HFFc6 (cell line): ENCODE results near the gene RNF32. TPM values are rescaled to one million over a fixed set of nuclear protein-coding genes. Genes with fewer than 3 reads are reported as not detected.

Source experiments
- DNase-seq: peaks from one replicate; pipeline ENCODE4 v3.0.0-alpha.2; 2018
- H3K27ac Mint-ChIP-seq: 2 replicates; pipeline ENCODE4 v1.8.0; 2020; ENCODE audit warnings: mild to moderate bottlenecking, mixed read lengths
- H3K27me3 Mint-ChIP-seq: 2 replicates; pipeline ENCODE4 v1.8.0; 2021; ENCODE audit warnings: mild to moderate bottlenecking, moderate library complexity, mixed read lengths; ENCODE audit not compliant: insufficient read depth
- H3K36me3 Mint-ChIP-seq: 2 replicates; pipeline ENCODE4 v1.8.0; 2021; ENCODE audit warnings: low read depth, mixed read lengths
- H3K4me1 Mint-ChIP-seq: 2 replicates; pipeline ENCODE4 v1.8.0; 2020; ENCODE audit warnings: low read depth, mixed read lengths
- H3K4me3 Mint-ChIP-seq: 2 replicates; pipeline ENCODE4 v1.8.0; 2020; ENCODE audit warnings: mild to moderate bottlenecking, moderate library complexity, mixed read lengths
- H3K9me3 Mint-ChIP-seq: 2 replicates; pipeline ENCODE4 v1.8.0; 2020; ENCODE audit warnings: mild to moderate bottlenecking, mixed read lengths
- total RNA-seq, 6 experiments: library from RNA; stranded (reverse); fragmentation: NEBNext Ultra II Directional; extraction: Animal tissue kit (Norgen Biotek cat#: 25700); gene quantifications; 2 replicates in 1 of 6; 3 replicates in 5 of 6; pipeline ENCODE4 v1.2.3, GENCODE V29; 2021
- TF ChIP-seq, protein P1 (sequence below): fragments of 200-600 bp; sonication (generic); IDR thresholded peaks from 2 replicates; pipeline ENCODE4 v1.5.0; 2021; ENCODE audit warnings: antibody characterized with exemption, mild to moderate bottlenecking

RNF32 gene
- total RNA-seq, 6 experiments from 2014 or later: 0.94 to 2.5 (median 1.4) TPM

- H3K9me3 Mint-ChIP-seq: no peaks in the 10 kb centered on the region
- H3K4me1 Mint-ChIP-seq: no peaks in the 10 kb centered on the region
- no peaks in the 10 kb centered on the region for H3K36me3 Mint-ChIP-seq
- no peak overlapping the region for H3K27ac Mint-ChIP-seq
- DNase-seq: no peak
- H3K27me3 Mint-ChIP-seq: no peaks in the 10 kb centered on the region
- H3K4me3 Mint-ChIP-seq: no peak overlapping the region
- TF ChIP-seq, protein P1, sequence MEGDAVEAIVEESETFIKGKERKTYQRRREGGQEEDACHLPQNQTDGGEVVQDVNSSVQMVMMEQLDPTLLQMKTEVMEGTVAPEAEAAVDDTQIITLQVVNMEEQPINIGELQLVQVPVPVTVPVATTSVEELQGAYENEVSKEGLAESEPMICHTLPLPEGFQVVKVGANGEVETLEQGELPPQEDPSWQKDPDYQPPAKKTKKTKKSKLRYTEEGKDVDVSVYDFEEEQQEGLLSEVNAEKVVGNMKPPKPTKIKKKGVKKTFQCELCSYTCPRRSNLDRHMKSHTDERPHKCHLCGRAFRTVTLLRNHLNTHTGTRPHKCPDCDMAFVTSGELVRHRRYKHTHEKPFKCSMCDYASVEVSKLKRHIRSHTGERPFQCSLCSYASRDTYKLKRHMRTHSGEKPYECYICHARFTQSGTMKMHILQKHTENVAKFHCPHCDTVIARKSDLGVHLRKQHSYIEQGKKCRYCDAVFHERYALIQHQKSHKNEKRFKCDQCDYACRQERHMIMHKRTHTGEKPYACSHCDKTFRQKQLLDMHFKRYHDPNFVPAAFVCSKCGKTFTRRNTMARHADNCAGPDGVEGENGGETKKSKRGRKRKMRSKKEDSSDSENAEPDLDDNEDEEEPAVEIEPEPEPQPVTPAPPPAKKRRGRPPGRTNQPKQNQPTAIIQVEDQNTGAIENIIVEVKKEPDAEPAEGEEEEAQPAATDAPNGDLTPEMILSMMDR: no peak
Measured at GRCh38 chr7:156666368-156667109, 26.0 kb downstream of the RNF32 start.

GRCh38 chr7:156667110-156667426, 26.5 kb downstream of the RNF32 start:
- H3K27me3 Mint-ChIP-seq: no peaks in the 10 kb centered on the region
- H3K4me3 Mint-ChIP-seq: no peak overlapping the region
- H3K9me3 Mint-ChIP-seq: no peaks in the 10 kb centered on the region
- DNase-seq: no peak
- TF ChIP-seq, protein P1: no peak
- H3K4me1 Mint-ChIP-seq: no peaks in the 10 kb centered on the region
- H3K36me3 Mint-ChIP-seq: no peaks in the 10 kb centered on the region
- H3K27ac Mint-ChIP-seq: no peak overlapping the region

DNA sequence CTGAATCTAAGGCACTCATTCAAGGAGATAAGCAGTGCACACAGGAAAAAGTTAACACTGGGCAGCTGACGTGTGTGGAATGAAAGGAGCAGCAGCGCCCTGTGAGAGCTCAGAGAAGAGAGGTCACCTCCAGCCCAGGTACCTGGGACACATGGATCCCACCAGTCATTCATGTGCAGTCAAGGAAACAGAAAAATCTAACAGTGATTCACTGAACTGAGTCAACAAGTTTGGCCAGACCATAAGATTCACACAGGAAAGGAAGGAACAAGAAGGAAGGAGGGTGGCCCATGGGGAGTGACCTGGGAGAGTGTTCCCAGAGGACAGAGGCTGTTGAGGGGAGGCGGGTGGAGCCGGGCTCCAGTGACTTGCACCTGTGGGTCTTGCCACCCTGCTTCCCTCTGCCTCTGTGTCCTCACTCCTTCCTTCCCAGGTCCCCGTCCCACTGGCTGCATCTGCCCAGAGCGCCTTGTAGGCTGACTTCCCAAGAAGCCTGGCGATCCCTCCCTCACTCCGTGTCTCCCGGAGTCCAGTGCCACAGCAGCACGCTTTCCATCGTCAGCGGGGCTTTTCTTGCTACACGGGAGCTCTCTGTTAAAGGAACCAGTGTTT, 27.7 kb downstream of the RNF32 start:
- no peaks in the 10 kb centered on the region for H3K36me3 Mint-ChIP-seq
- no peaks in the 10 kb centered on the region for H3K4me1 Mint-ChIP-seq
- no peak overlapping the region for H3K4me3 Mint-ChIP-seq
- no peaks in the 10 kb centered on the region; the same call in 1 of the 2 replicates for H3K27me3 Mint-ChIP-seq
- no peak for DNase-seq
- no peaks in the 10 kb centered on the region for H3K9me3 Mint-ChIP-seq
- no peak overlapping the region for H3K27ac Mint-ChIP-seq
- TF ChIP-seq, protein P1: no peak

DNA sequence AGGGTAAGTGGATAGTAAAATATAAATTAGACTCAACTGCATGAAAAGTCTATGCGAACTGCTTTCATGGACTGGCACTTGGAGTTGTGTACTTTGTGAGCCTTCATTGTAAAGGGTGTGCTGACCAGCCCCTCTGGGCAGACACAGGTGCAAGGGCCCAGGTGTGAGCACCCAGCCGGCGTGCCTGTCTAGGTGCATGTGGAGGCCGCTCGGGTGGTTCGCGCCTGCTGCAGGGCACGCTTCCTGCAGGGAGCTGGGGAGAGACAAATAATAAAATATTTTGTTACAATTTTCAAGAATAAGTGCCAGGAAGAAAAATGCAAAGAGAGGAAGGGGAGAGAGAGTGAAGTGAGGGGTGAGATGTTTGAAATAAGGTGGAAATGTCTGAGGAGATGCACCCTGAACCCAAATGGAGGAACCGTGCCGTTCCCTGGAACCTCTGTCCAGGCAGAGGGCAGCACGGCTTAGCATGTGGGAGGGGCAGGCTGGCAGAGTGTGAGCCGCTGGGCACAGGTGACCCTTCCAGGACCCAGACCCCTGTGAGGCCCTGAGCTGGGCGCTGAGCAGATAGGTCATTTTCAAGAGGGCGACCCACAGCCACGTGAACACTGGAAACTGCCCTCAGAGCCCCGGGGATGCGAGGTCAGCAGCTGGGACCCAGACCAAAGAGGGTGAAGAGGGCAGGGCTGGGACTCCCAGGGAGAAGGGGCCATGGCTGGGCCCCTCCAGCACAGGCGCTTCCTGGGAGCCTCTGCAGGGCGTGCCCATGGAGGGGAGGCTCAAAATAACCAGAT, 28.7 kb downstream of the RNF32 start:
- DNase-seq: no peak
- TF ChIP-seq, protein P1: no peak
- H3K4me1 Mint-ChIP-seq: no peaks in the 10 kb centered on the region
- no peaks in the 10 kb centered on the region; the same call in 1 of the 2 replicates for H3K27me3 Mint-ChIP-seq
- no peak overlapping the region for H3K4me3 Mint-ChIP-seq
- no peaks in the 10 kb centered on the region for H3K9me3 Mint-ChIP-seq
- H3K36me3 Mint-ChIP-seq: no peaks in the 10 kb centered on the region
- no peak overlapping the region for H3K27ac Mint-ChIP-seq

GRCh38 chr7:156673454-156673853, 32.9 kb downstream of the RNF32 start:
- H3K4me1 Mint-ChIP-seq: no peaks in the 10 kb centered on the region
- H3K27me3 Mint-ChIP-seq: no peaks in the 10 kb centered on the region; the same call in 1 of the 2 replicates
- no peak overlapping the region for H3K4me3 Mint-ChIP-seq
- TF ChIP-seq, protein P1: no peak
- no peak for DNase-seq
- peaks cover 10% of the 10 kb centered on the region; the same call in 1 of the 2 replicates for H3K36me3 Mint-ChIP-seq
- no peaks in the 10 kb centered on the region for H3K9me3 Mint-ChIP-seq
- H3K27ac Mint-ChIP-seq: no peak overlapping the region
